ENCODE results near the gene MIF.

Gene MIF

GRCh38 chr22:23846081-23846469, 48.1 kb upstream of the MIF start:
- Histone ChIP-seq H3K4me2 (ENCODE audit: insufficient read depth, low read length) (no peak overlapping the region), H3K4me1 (ENCODE audit: insufficient read depth, low read length) (peaks cover 10% of the 10 kb centered on the region), H3K36me3 (ENCODE audit: insufficient read depth, low read length) (no peaks in the 10 kb centered on the region), H3K9ac (ENCODE audit: low read depth, low read length) (no peak overlapping the region), H3K9me3 (ENCODE audit: insufficient read depth, low read length, severe bottlenecking) (no peaks in the 10 kb centered on the region), H4K20me1 (ENCODE audit: insufficient read depth, low read length) (no peaks in the 10 kb centered on the region), H3K4me3 (ENCODE audit: low read depth in 1 of 2, low read length in 2 of 2) (no peak overlapping the region), H3K27me3 (ENCODE audit: insufficient read depth, low read length, poor library complexity) (no peaks in the 10 kb centered on the region), H3K79me2 (ENCODE audit: insufficient read depth, low read length) (no peaks in the 10 kb centered on the region), H2AFZ (ENCODE audit: low read depth, low read length) (no peak overlapping the region), H3K27ac (ENCODE audit: low read length) (no peak overlapping the region)
- TF ChIP-seq CTCF (IDR thresholded peaks at IDR 0.05; ENCODE audit: borderline replicate concordance, extremely low read depth, low read length, poor library complexity, severe bottlenecking) (no peak), EZH2 (IDR thresholded peaks at IDR 0.05; ENCODE audit: borderline replicate concordance, low read depth, low read length, severe bottlenecking) (no peak)
- no peak for DNase-seq
- no peak for ATAC-seq (ENCODE audit: insufficient read depth, low read depth)

- Histone ChIP-seq H3K27me3 (ENCODE audit: insufficient read depth, low read length, poor library complexity) (no peaks in the 10 kb centered on the region), H4K20me1 (ENCODE audit: insufficient read depth, low read length) (no peaks in the 10 kb centered on the region), H3K36me3 (ENCODE audit: insufficient read depth, low read length) (no peaks in the 10 kb centered on the region), H3K4me3 (ENCODE audit: low read depth in 1 of 2, low read length in 2 of 2) (no peak overlapping the region), H3K4me1 (ENCODE audit: insufficient read depth, low read length) (peaks cover 10% of the 10 kb centered on the region), H2AFZ (ENCODE audit: low read depth, low read length) (no peak overlapping the region), H3K9ac (ENCODE audit: low read depth, low read length) (no peak overlapping the region), H3K79me2 (ENCODE audit: insufficient read depth, low read length) (no peaks in the 10 kb centered on the region), H3K27ac (ENCODE audit: low read length) (no peak overlapping the region), H3K9me3 (ENCODE audit: insufficient read depth, low read length, severe bottlenecking) (no peaks in the 10 kb centered on the region), H3K4me2 (ENCODE audit: insufficient read depth, low read length) (no peak overlapping the region)
- no peak for DNase-seq
- TF ChIP-seq EZH2 (IDR thresholded peaks at IDR 0.05; ENCODE audit: borderline replicate concordance, low read depth, low read length, severe bottlenecking) (no peak), CTCF (IDR thresholded peaks at IDR 0.05; ENCODE audit: borderline replicate concordance, extremely low read depth, low read length, poor library complexity, severe bottlenecking) (no peak)
- ATAC-seq (ENCODE audit: insufficient read depth, low read depth) = no peak
These were observed 46.8 kb upstream of the MIF start for GRCh38 chr22:23847310-23847920.

GRCh38 chr22:23847991-23848864, 46.0 kb upstream of the MIF start:
- H3K9ac ChIP-seq (ENCODE audit: low read depth, low read length) = no peak overlapping the region
- TF ChIP-seq CTCF (IDR thresholded peaks at IDR 0.05; ENCODE audit: borderline replicate concordance, extremely low read depth, low read length, poor library complexity, severe bottlenecking) (no peak), EZH2 (IDR thresholded peaks at IDR 0.05; ENCODE audit: borderline replicate concordance, low read depth, low read length, severe bottlenecking) (no peak)
- H3K9me3 ChIP-seq (ENCODE audit: insufficient read depth, low read length, severe bottlenecking) = no peaks in the 10 kb centered on the region
- H3K36me3 ChIP-seq (ENCODE audit: insufficient read depth, low read length) = no peaks in the 10 kb centered on the region
- no peaks in the 10 kb centered on the region for H4K20me1 ChIP-seq (ENCODE audit: insufficient read depth, low read length)
- no peaks in the 10 kb centered on the region for H3K79me2 ChIP-seq (ENCODE audit: insufficient read depth, low read length)
- peaks cover 10% of the 10 kb centered on the region for H3K4me1 ChIP-seq (ENCODE audit: insufficient read depth, low read length)
- no peak overlapping the region for H2AFZ ChIP-seq (ENCODE audit: low read depth, low read length)
- no peak overlapping the region for H3K4me2 ChIP-seq (ENCODE audit: insufficient read depth, low read length)
- H3K4me3 ChIP-seq (ENCODE audit: low read depth in 1 of 2, low read length in 2 of 2) = no peak overlapping the region
- DNase-seq (no peak), ATAC-seq (ENCODE audit: insufficient read depth, low read depth) (no peak)
- no peak overlapping the region for H3K27ac ChIP-seq (ENCODE audit: low read length)
- no peaks in the 10 kb centered on the region for H3K27me3 ChIP-seq (ENCODE audit: insufficient read depth, low read length, poor library complexity)
